Omental fat pad (tissue), 4 donors: ENCODE data around the gene VSIG8. TPM values are rescaled to one million over a fixed set of nuclear protein-coding genes. Genes with fewer than 3 reads are reported as not detected.
"Not testable (repeated sequence)": the region's sequence is repeated elsewhere in the genome, so short reads cannot be mapped to it uniquely, and the experiment has no call there.

Source experiments
- ATAC-seq: fragments of 150-250 bp; one replicate; pipeline ENCODE4 v1.9.1; 2016; ENCODE audit warnings: mild to moderate bottlenecking, moderate library complexity; ENCODE audit not compliant: low FRiP score
- DNase-seq: peaks from one replicate; pipeline ENCODE4 v3.0.0-alpha.2; 2019; ENCODE audit warnings: low spot score
- CTCF ChIP-seq, 3 donors: fragments of 450-650 bp; IDR thresholded peaks; one replicate each; pipeline ENCODE4 v1.5.1; 2016 to 2017; ENCODE audit warnings: antibody characterized with exemption in 3 of 3, mild to moderate bottlenecking in 3 of 3, moderate library complexity in 2 of 3
- total RNA-seq, 4 donors: library from RNA; depleted of rRNA; stranded (reverse); fragments of >200 nt; gene quantifications; one replicate each; pipeline ENCODE4 v1.1.0, GENCODE V29; 2016

Gene VSIG8
- total RNA-seq = not detected

- TF ChIP-seq CTCF (IDR thresholded peaks at IDR 0.05) = no peak
- ATAC-seq (no peak), DNase-seq (no peak)
These were observed at the start of gene VSIG8 for GRCh38 chr1:159862557-159862956. Gene VSIG8, minus strand, starts transcription at chr1:159862657. Its CDS starts 136 bp downstream, at chr1:159862521.

- DNase-seq = no peak
These were observed 49.0 kb upstream of the VSIG8 start for GRCh38 chr1:159911326-159912070.

GRCh38 chr1:159908031-159908940 lies 45.8 kb upstream of the VSIG8 start:
- ATAC-seq = no peak
- no peak for DNase-seq
- no peak for TF ChIP-seq CTCF (IDR thresholded peaks at IDR 0.05)

More at GRCh38 chr1:159911326-159912070, 49.0 kb upstream of the VSIG8 start:
- TF ChIP-seq CTCF (IDR thresholded peaks at IDR 0.05) = no peak
- ATAC-seq = no peak

GRCh38 chr1:159906960-159907359 lies 44.5 kb upstream of the VSIG8 start:
- DNase-seq = no peak
- no peak for ATAC-seq

GRCh38 chr1:159904036-159904435 lies 41.6 kb upstream of the VSIG8 start:
- not testable (repeated sequence) for DNase-seq, ATAC-seq

More at GRCh38 chr1:159906960-159907359, 44.5 kb upstream of the VSIG8 start:
- TF ChIP-seq CTCF (IDR thresholded peaks at IDR 0.05) = no peak

GRCh38 chr1:159902541-159902940 lies 40.1 kb upstream of the VSIG8 start:
- ATAC-seq (no peak), DNase-seq (no peak)
- TF ChIP-seq CTCF (IDR thresholded peaks at IDR 0.05) = no peak

GRCh38 chr1:159900755-159901360 lies 38.4 kb upstream of the VSIG8 start:
- no peak for TF ChIP-seq CTCF (IDR thresholded peaks at IDR 0.05)
- DNase-seq = no peak
- no peak for ATAC-seq
